Natural killer cell (primary cell): ENCODE data around the gene SHROOM1. TPM values are rescaled to one million over a fixed set of nuclear protein-coding genes. Genes with fewer than 3 reads are reported as not detected.

Experiments used
- ATAC-seq, 3 donors: fragments of 150-1000 bp in 2 of 3; fragments of 200-7000 bp in 1 of 3; cut with Tn5 transposase; 1 replicate in 1 of 3; 2 replicates in 2 of 3; pipeline ENCODE4 v1.10.0; 2021; ENCODE audit warnings: mild to moderate bottlenecking in 2 of 3, moderate library complexity in 2 of 3
- DNase-seq, 2 donors: peaks; one replicate each; pipeline versions ENCODE4 v3.0.0 to v3.0.0-alpha.2; 2013 to 2021; ENCODE audit warnings: mixed read lengths in 1 of 2
- H3K27ac ChIP-seq: one replicate; pipeline ENCODE4 v1.5.1; 2013; ENCODE audit warnings: mild to moderate bottlenecking, low read length
- H3K27me3 ChIP-seq: one replicate; pipeline ENCODE4 v1.6.1; 2013; ENCODE audit warnings: low read length; ENCODE audit not compliant: control insufficient read depth, insufficient read depth
- H3K36me3 ChIP-seq: one replicate; pipeline ENCODE4 v1.6.1; 2013; ENCODE audit warnings: low read length; ENCODE audit not compliant: control insufficient read depth, insufficient read depth
- H3K4me1 ChIP-seq: one replicate; pipeline ENCODE4 v1.6.1; 2013; ENCODE audit warnings: low read length; ENCODE audit not compliant: control insufficient read depth, insufficient read depth
- H3K4me3 ChIP-seq: one replicate; pipeline ENCODE4 v1.5.1; 2013; ENCODE audit warnings: low read length
- H3K9me3 ChIP-seq: one replicate; pipeline ENCODE4 v1.6.1; 2013; ENCODE audit warnings: low read length; ENCODE audit not compliant: control insufficient read depth, insufficient read depth
- H3K27ac Mint-ChIP-seq, 2 donors: one replicate each; pipeline ENCODE4 v1.8.0; 2022; ENCODE audit warnings: mild to moderate bottlenecking in 2 of 2, mixed read lengths in 2 of 2, moderate library complexity in 1 of 2
- H3K27me3 Mint-ChIP-seq, 2 donors: one replicate each; pipeline ENCODE4 v1.8.0; 2022; ENCODE audit warnings: low read depth in 2 of 2, mixed read lengths in 2 of 2
- H3K36me3 Mint-ChIP-seq: one replicate; pipeline ENCODE4 v1.8.0; 2022; ENCODE audit warnings: mixed read lengths
- H3K4me1 Mint-ChIP-seq, 2 donors: one replicate each; pipeline ENCODE4 v1.8.0; 2022; ENCODE audit warnings: mixed read lengths in 2 of 2
- H3K4me3 Mint-ChIP-seq: one replicate; pipeline ENCODE4 v1.8.0; 2022; ENCODE audit warnings: mild to moderate bottlenecking, moderate library complexity, mixed read lengths
- H3K9me3 Mint-ChIP-seq, 2 donors: one replicate each; pipeline ENCODE4 v1.8.0; 2022; ENCODE audit warnings: mixed read lengths in 2 of 2
- WGBS: methylation state at CpG from one replicate; pipeline ENCODE4 v1.1.7; 2013; ENCODE audit warnings: missing lambda C conversion rate; ENCODE audit not compliant: insufficient coverage; 5-methylcytosine and 5-hydroxymethylcytosine counted together
- intact Hi-C: fragments of 100-400 bp; cut with micrococcal nuclease; formaldehyde crosslinking; loops from one replicate; pipeline ENCODE4 v1.14.2; 2022
- total RNA-seq, 4 donors: library from RNA; stranded (reverse); fragments of 120-200 nt in 1 of 4; gene quantifications; one replicate each; pipeline versions ENCODE4 v1.2.3 to v1.2.4, GENCODE V29; 2013 to 2022
- TF ChIP-seq, protein P1 (sequence below): fragments of 200-600 bp; IDR thresholded peaks from one replicate; pipeline ENCODE4 v1.8.0; 2022; ENCODE audit warnings: antibody characterized with exemption

SHROOM1 gene
- total RNA-seq, 3 donors from 2014 or later (not counting 1 experiment from before 2014, with no cell fraction given) = 0.82 to 3.5 (median 0.85) TPM

DNA sequence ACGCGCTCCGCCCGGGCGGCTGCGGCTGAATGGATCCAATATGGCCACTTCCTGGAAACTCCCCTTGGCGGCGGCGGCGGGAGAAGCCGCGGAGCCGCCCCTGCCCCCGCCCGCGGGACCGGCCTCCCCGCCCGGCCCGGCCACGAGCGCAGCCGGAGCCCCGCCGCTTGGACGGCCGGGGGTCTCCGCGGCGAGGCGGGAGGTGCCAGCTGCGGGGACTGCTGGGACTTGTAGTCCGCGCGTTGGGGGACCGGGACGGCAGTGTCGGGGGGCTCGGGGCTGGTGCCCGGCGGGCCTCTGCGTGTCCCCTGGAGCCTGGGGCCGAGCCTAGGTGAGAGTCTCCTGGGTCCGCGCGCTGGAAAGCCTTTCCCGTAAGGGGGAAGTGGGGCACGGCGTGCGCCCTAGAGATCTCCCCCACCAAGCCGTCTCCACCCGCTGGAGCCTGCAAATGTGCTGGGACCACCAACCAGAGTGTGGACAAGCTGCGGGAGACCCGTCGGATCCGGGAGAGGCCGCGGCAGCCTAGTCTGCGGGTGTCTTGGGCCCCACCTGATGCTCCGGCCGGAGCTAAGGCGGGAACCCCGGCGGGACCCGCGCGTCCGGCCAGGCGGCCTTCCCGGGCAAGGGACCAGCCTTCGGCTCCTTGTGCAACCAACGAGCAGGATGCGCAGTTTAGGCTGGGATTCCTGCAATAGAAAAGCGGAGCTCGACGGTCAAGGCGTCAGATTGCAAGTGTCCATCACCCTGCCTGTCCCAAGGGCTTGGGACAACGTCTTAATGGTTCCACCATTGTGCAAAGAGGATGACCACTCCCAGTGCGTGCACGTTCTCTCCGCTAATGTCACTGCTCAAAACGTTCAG is 53.0 kb downstream of the SHROOM1 start, which contains the start of gene SEPTIN8:
SEPTIN8 (minus strand) TSS at position 31 of the 861 bp plus-strand sequence. CDS start 102 bp downstream, outside the sequence.
- Histone ChIP-seq H3K27me3 (peaks cover 27% of the 10 kb centered on the region), H3K36me3 (no peaks in the 10 kb centered on the region), H3K4me1 (peaks cover 18% of the 10 kb centered on the region), H3K27ac (no peak within 1 kb of the TSS), H3K4me3 (peak within 1 kb of the TSS; percentile 76), H3K9me3 (no peaks in the 10 kb centered on the region)
- Mint-ChIP-seq H3K4me1 (peaks cover 7 to 8% of the 10 kb centered on the region in 2 donors), H3K27ac (peak within 1 kb of the TSS in 1 of 2 donors; percentile 18), H3K36me3 (no peaks in the 10 kb centered on the region), H3K9me3 (no peaks in the 10 kb centered on the region), H3K27me3 (peaks cover 37 to 44% of the 10 kb centered on the region in 2 donors), H3K4me3 (peak within 1 kb of the TSS; percentile 73)
- intact Hi-C loops = no loop called here
- TF ChIP-seq, protein P1, sequence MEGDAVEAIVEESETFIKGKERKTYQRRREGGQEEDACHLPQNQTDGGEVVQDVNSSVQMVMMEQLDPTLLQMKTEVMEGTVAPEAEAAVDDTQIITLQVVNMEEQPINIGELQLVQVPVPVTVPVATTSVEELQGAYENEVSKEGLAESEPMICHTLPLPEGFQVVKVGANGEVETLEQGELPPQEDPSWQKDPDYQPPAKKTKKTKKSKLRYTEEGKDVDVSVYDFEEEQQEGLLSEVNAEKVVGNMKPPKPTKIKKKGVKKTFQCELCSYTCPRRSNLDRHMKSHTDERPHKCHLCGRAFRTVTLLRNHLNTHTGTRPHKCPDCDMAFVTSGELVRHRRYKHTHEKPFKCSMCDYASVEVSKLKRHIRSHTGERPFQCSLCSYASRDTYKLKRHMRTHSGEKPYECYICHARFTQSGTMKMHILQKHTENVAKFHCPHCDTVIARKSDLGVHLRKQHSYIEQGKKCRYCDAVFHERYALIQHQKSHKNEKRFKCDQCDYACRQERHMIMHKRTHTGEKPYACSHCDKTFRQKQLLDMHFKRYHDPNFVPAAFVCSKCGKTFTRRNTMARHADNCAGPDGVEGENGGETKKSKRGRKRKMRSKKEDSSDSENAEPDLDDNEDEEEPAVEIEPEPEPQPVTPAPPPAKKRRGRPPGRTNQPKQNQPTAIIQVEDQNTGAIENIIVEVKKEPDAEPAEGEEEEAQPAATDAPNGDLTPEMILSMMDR = no peak
- ATAC-seq = peak; percentile 71 to 81 (median 80)
- DNase-seq = peak; percentile 37 to 65
- 7% methylated on average over 82 of the region's 82 CpGs for WGBS

DNA sequence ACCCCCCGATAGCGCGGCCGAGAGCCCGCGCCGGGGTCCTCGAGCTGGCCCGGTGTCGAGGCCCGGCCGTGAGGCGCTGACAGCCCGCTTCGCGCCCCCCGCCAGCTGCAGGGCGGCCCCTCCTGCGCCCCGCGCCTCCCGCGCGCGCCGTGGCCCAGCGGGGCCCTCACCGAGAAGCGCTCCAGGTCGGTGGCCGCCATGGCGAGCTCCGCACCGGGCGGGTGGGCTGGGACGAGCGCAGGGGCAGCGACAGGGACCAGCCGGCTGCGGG is 53.6 kb downstream of the SHROOM1 start:
- no peak overlapping the region for H3K27ac Mint-ChIP-seq
- peaks cover 27% of the 10 kb centered on the region for H3K27me3 ChIP-seq
- WGBS = under 1% methylated on average over 40 of the region's 40 CpGs
- intact Hi-C loops = no loop called here
- H3K4me3 ChIP-seq = peak overlapping the region; percentile 76
- H3K9me3 Mint-ChIP-seq = no peaks in the 10 kb centered on the region
- TF ChIP-seq, protein P1 = no peak
- DNase-seq (no peak), ATAC-seq (no peak)
- H3K27ac ChIP-seq = no peak overlapping the region
- H3K36me3 ChIP-seq = no peaks in the 10 kb centered on the region
- H3K27me3 Mint-ChIP-seq = peaks cover 35 to 39% of the 10 kb centered on the region in 2 donors
- no peaks in the 10 kb centered on the region for H3K9me3 ChIP-seq
- no peak overlapping the region for H3K4me3 Mint-ChIP-seq
- peaks cover 18% of the 10 kb centered on the region for H3K4me1 ChIP-seq
- peaks cover 7 to 8% of the 10 kb centered on the region in 2 donors for H3K4me1 Mint-ChIP-seq
- no peaks in the 10 kb centered on the region for H3K36me3 Mint-ChIP-seq

DNA sequence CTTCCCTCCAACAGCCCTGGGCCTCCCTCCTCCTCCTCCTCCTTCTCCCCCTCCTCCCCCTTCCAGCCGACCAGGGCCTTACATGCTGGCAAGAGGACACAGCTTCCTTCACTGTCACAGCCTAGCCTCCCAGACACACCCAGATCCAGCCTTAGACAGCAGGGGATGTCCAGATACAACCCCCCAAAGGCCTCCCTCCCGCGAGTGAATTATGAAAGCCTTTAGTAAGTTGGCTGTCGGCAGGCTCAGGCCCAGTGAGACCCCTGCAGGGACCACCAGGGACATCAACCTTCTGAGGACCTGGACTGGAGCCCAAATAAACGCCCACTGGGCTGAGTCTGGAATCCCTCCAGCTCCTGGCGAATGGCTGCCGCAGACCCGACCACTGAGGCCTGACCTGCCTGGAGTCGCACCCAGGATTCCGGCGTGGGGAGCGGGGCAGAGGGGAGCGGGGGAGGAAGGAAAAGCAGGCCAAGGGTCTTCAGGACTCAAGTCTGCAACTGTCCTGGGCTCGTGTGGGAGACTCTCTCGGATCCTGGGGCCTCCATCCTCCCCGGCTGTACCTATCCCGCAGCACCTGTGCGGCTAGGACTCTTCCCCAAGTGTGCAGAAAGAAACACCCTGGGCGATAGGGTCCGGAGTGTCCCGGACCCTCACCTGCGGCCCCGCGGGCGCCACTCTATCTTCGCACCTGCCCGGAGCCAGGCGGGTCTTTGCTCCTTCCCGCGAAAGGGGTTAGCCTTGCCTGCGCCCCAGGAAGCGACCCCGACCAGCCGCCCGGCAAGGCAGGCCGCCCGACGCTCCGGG is 54.1 kb downstream of the SHROOM1 start:
- Histone ChIP-seq H3K4me1 (peaks cover 18% of the 10 kb centered on the region), H3K9me3 (no peaks in the 10 kb centered on the region), H3K36me3 (no peaks in the 10 kb centered on the region), H3K27me3 (peaks cover 27% of the 10 kb centered on the region), H3K27ac (no peak overlapping the region), H3K4me3 (peak overlapping the region; percentile 28)
- no peaks in the 10 kb centered on the region for H3K36me3 Mint-ChIP-seq
- no peak overlapping the region for H3K27ac Mint-ChIP-seq
- H3K4me1 Mint-ChIP-seq = peaks cover 7 to 8% of the 10 kb centered on the region in 2 donors
- DNase-seq (peak in 1 of 2 donors; percentile 22), ATAC-seq (peak in 1 of 3 donors; percentile 14)
- TF ChIP-seq, protein P1 = no peak
- H3K9me3 Mint-ChIP-seq = no peaks in the 10 kb centered on the region
- H3K4me3 Mint-ChIP-seq = peak overlapping the region; percentile 65
- 21% methylated on average over 39 of the region's 39 CpGs for WGBS
- intact Hi-C loops = no loop called here
- peaks cover 30 to 33% of the 10 kb centered on the region in 2 donors for H3K27me3 Mint-ChIP-seq
